Muscle layer of duodenum (tissue), 2 donors: Measurements from ENCODE around the gene CERS2.
"Not testable (repeated sequence)": the region's sequence is repeated elsewhere in the genome, so short reads cannot be mapped to it uniquely, and the experiment has no call there.

Source experiments
- H3K27ac ChIP-seq: one replicate; pipeline ENCODE4 v1.7.0; 2013; ENCODE audit warnings: mild to moderate bottlenecking, low read length
- H3K27me3 ChIP-seq: one replicate; pipeline ENCODE4 v1.7.0; 2013; ENCODE audit warnings: low read depth, mild to moderate bottlenecking, control low read depth, low read length
- H3K36me3 ChIP-seq, 2 donors: one replicate each; pipeline ENCODE4 v1.7.0; 2013; ENCODE audit warnings: low read length in 2 of 2, control low read depth in 1 of 2, mild to moderate bottlenecking in 1 of 2; ENCODE audit not compliant: insufficient read depth in 2 of 2, control insufficient read depth in 1 of 2
- H3K4me1 ChIP-seq, 2 donors: one replicate each; pipeline ENCODE4 v1.7.0; 2013; ENCODE audit warnings: low read length in 2 of 2, mild to moderate bottlenecking in 2 of 2, control low read depth in 1 of 2, moderate library complexity in 1 of 2; ENCODE audit not compliant: insufficient read depth in 2 of 2, control insufficient read depth in 1 of 2
- H3K4me3 ChIP-seq, 2 donors: one replicate each; pipeline ENCODE4 v1.7.0; 2013; ENCODE audit warnings: low read length in 2 of 2, low read depth in 1 of 2, mild to moderate bottlenecking in 1 of 2
- H3K9me3 ChIP-seq, 2 donors: one replicate each; pipeline ENCODE4 v1.7.0; 2013; ENCODE audit warnings: low read length in 2 of 2, control low read depth in 1 of 2, mild to moderate bottlenecking in 1 of 2; ENCODE audit not compliant: control insufficient read depth in 1 of 2
- donor health status: healthy.

The CERS2 gene

DNA sequence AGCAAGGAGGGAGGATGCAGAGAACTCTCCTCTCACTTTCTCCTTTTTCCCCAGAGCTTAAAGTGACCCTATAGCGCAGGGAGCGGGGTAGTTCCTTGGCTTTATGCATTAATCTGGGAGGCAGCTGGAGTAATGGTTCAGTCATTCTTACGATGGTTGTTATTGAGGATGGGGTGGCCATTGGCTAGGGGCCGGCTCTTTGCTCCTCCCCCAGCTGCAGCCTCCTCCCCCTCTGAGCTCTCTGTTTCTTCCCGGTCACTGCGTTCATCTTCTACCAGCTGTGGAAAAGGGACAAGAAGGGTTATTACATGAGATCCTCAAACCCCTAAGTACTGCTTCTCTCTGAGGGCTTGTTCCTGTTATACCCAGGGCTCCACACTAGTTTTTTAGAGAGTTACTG is 8.6 kb downstream of the CERS2 start:
- Histone ChIP-seq H3K4me3 (no peak overlapping the region), H3K9me3 (no peaks in the 10 kb centered on the region), H3K27me3 (no peaks in the 10 kb centered on the region), H3K36me3 (peaks cover 60 to 72% of the 10 kb centered on the region in 2 donors), H3K27ac (no peak overlapping the region), H3K4me1 (peaks cover 8 to 14% of the 10 kb centered on the region in 2 donors)

DNA sequence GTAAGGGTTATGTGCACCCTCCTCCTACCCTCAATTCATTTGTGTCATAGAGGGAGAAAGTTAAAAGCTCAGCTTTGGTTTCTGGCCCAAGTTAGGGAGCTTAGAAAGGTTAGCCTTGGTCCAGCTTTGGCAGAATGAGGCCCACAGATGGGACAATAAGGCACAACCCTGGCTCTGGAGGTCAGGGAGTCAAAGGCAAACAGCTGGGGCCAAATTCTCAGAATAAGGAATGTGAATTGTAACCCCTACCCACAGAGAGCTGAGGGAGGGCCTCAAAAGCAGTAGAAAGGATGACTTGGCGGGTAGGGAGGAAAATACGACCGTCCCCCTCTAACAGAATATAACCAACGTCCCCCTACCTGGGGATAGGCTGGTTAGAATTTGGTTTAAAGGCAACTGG is 9.0 kb downstream of the CERS2 start:
- Histone ChIP-seq H3K9me3 (no peaks in the 10 kb centered on the region), H3K4me1 (peaks cover 4 to 10% of the 10 kb centered on the region in 2 donors), H3K27me3 (no peaks in the 10 kb centered on the region), H3K27ac (no peak overlapping the region), H3K36me3 (peaks cover 64 to 76% of the 10 kb centered on the region in 2 donors), H3K4me3 (no peak overlapping the region)

DNA sequence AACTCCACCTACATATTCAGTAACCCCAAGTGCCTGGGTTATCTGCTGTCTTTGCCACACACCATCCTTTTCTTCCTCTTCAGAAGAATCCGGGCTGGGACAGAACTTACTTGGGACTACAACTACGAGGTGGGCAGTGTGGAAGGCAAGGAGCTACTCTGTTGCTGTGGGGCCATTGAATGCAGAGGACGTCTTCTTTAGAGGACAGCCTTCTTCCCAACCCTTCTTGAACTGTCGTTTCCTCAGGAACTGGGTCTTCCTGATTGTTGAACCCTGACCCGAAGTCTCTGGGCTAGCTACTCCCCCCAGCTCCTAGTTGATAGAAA is 10.5 kb downstream of the CERS2 start:
- peaks cover 72 to 88% of the 10 kb centered on the region in 2 donors for H3K36me3 ChIP-seq
- H3K4me1 ChIP-seq, result no peaks in the 10 kb centered on the region
- no peak overlapping the region for H3K27ac ChIP-seq
- H3K4me3 ChIP-seq, result no peak overlapping the region
- H3K9me3 ChIP-seq, result no peaks in the 10 kb centered on the region
- no peaks in the 10 kb centered on the region for H3K27me3 ChIP-seq

DNA sequence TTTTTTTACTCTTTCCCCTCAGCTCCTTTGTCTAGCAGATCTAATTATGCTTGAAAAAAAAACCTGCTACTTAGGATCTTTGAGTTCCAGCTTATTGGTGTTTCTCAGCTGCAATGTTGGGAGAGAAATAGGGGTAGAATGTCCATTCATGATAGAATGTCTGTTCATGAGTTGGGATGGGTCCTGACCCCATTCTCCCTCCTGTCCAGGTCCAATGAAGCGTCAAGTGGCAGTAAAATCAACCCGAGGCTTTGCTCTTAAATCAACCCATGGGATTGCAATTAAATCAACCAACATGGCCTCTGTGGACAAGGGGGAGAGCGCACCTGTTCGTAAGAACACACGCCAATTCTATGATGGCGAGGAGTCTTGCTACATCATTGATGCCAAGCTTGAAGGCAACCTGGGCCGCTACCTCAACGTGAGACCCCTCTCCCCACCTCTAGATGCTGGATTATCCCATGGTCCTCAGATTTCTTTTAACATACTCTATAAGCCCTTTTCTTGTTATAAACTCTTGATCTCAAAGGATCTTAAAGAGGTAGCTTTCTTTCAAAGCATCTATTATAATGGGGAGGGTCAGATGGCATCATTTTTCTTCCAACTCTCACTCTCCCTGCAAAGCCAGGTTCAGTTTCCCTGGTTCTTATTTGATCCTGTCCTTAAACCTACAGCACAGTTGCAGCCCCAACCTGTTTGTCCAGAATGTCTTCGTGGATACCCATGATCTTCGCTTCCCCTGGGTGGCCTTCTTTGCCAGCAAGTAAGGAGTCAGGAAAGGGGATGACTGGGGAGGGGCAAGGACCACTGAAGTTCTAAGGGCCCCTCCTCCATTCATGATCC is 11.1 kb downstream of the CERS2 start:
- peaks cover 71 to 89% of the 10 kb centered on the region in 2 donors for H3K36me3 ChIP-seq
- no peaks in the 10 kb centered on the region for H3K9me3 ChIP-seq
- H3K27me3 ChIP-seq, result no peaks in the 10 kb centered on the region
- no peaks in the 10 kb centered on the region for H3K4me1 ChIP-seq
- no peak overlapping the region for H3K27ac ChIP-seq
- H3K4me3 ChIP-seq, result no peak overlapping the region

DNA sequence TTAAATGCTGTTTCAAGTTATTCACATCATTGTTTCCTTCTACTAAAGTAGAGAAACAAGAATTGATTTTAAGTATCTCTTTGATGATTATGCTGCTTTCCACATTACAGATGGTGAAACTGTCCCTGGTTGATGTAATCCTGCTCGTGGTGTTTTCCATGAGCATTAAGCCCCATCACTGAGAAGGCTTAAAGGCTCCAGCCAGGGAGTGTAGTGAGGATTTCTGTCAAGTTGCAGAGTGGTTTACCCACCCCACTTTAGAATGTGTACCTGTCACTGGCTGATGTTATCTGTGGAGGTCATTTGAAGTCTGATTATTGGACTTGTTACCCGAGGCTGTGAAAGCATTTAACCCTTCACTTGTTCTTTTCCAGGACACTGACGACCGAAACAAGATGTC is 12.9 kb downstream of the CERS2 start:
- Histone ChIP-seq H3K4me1 (no peaks in the 10 kb centered on the region), H3K4me3 (no peak overlapping the region), H3K27ac (no peak overlapping the region), H3K27me3 (no peaks in the 10 kb centered on the region), H3K36me3 (peaks cover 53 to 77% of the 10 kb centered on the region in 2 donors), H3K9me3 (no peaks in the 10 kb centered on the region)

DNA sequence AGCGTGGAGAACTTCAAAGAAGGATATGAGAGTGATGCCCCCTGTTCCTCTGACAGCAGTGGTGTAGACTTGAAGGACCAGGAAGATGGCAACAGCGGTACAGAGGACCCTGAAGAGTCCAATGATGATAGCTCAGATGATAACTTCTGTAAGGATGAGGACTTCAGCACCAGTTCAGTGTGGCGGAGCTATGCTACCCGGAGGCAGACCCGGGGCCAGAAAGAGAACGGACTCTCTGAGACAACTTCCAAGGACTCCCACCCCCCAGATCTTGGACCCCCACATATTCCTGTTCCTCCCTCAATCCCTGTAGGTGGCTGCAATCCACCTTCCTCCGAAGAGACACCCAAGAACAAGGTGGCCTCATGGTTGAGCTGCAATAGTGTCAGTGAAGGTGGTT is 14.0 kb downstream of the CERS2 start:
- Histone ChIP-seq H3K4me1 (no peaks in the 10 kb centered on the region), H3K4me3 (no peak overlapping the region), H3K36me3 (peaks cover 42 to 69% of the 10 kb centered on the region in 2 donors), H3K27ac (no peak overlapping the region), H3K27me3 (no peaks in the 10 kb centered on the region), H3K9me3 (no peaks in the 10 kb centered on the region)

DNA sequence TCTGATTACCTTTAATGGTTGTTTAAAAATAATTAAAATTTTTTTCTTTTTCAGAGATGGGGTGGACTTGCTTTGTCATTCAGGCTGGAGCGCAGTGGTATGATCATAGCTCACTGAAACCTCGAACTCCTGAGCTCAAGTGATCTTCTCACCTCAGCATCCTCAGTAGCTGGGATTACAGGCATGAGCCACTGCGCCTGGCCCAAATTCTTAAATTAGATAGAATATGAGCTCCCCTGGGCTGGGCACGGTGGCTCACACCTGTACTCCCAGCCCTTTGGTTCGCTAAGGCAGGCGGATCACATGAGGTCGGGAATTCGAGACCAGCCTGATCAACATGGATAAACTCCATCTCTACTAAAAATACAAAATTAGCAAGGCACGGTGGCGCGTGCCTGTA is 17.0 kb downstream of the CERS2 start:
- Histone ChIP-seq H3K4me1 (no peaks in the 10 kb centered on the region), H3K27me3 (no peaks in the 10 kb centered on the region), H3K27ac (no peak overlapping the region), H3K4me3 (no peak overlapping the region), H3K9me3 (no peaks in the 10 kb centered on the region), H3K36me3 (peaks cover 39 to 60% of the 10 kb centered on the region in 2 donors)

DNA sequence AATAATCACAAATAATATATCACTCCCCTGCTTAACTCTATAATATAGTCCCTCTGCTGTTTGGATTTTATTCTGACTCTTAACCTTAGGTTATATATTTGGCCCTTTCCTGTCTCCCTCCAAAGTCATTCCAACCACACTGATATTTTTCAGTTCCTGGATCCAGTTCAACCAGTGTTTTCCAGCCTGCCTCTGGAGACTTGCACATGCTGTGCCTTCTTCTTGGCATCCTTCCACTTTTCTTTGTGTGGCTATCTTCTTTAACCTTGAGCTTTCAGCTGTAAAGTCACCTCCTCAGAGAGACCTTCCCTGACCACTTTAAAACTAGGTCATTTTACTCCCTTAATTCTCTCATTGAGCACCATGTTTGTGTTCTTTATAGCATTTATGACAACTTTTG is 19.4 kb downstream of the CERS2 start:
- no peaks in the 10 kb centered on the region for H3K27me3 ChIP-seq
- H3K27ac ChIP-seq, result no peak overlapping the region
- no peaks in the 10 kb centered on the region for H3K4me1 ChIP-seq
- H3K36me3 ChIP-seq, result peaks cover 35 to 60% of the 10 kb centered on the region in 2 donors
- no peaks in the 10 kb centered on the region for H3K9me3 ChIP-seq
- no peak overlapping the region for H3K4me3 ChIP-seq

DNA sequence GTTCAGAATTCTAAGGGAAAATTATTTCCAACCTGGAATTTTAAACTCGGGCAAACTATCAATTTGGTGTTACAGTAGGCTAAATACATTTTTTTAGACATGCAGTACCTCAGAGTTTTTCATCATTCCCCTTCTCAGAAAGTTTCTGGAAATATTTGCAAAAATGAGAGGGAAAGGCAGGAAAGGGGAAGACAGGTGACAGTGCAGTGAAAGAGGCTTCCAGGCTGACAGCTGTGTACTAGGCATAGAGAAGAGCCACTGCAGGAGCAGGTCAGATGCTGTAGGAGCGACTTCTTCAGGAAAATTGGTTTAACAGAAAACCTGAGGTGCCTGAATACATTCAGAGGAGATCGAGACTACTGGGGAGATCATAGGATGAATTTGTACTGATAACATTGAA is 19.9 kb downstream of the CERS2 start:
- no peak overlapping the region for H3K4me3 ChIP-seq
- no peaks in the 10 kb centered on the region for H3K27me3 ChIP-seq
- H3K27ac ChIP-seq, result no peak overlapping the region
- no peaks in the 10 kb centered on the region for H3K9me3 ChIP-seq
- H3K4me1 ChIP-seq, result no peaks in the 10 kb centered on the region
- peaks cover 40 to 62% of the 10 kb centered on the region in 2 donors for H3K36me3 ChIP-seq

DNA sequence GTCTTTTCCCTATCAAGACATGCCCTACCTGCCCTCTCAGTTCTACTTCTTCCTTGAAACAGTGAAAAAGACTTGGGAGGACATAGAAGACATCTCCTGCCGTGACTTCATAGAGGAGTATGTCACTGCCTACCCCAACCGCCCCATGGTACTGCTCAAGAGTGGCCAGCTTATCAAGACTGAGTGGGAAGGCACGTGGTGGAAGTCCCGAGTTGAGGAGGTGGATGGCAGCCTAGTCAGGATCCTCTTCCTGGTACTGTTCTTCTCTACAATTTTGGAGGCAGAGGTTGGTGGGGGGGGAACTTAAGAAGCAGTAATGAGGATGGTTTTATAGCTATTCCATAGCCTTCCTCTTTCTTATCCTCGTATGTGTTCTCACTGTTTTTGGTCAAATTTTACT is 29.8 kb downstream of the CERS2 start:
- peaks cover 64 to 91% of the 10 kb centered on the region in 2 donors for H3K36me3 ChIP-seq

DNA sequence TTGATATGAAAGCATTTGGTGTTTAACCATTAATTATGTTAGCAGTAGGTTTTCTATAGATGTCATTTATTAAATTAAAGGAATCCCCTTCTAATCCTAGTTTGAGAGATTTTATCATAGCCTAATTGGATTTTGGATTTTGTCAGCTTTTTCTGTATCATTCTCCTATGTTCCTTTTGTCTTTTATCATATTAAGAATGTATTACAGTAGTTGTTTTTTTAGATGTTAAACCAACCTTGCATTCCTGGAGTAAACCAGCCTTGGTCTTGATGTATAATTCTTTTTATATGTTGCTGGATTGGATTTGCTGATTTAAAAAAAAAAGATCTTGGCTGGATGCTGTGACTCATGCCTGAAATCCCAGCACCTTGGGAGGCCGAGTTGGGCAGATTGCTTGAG is 42.9 kb downstream of the CERS2 start:
- H3K9me3 ChIP-seq, result peaks cover 0 to 3% of the 10 kb centered on the region in 2 donors
- no peak overlapping the region for H3K4me3 ChIP-seq
- no peaks in the 10 kb centered on the region for H3K27me3 ChIP-seq
- H3K36me3 ChIP-seq, result peaks cover 28 to 59% of the 10 kb centered on the region in 2 donors
- H3K27ac ChIP-seq, result no peak overlapping the region
- H3K4me1 ChIP-seq, result peaks cover 3 to 10% of the 10 kb centered on the region in 2 donors

More for the DNA sequence above, 29.8 kb downstream of the CERS2 start:
- no peak overlapping the region for H3K4me3 ChIP-seq
- no peaks in the 10 kb centered on the region for H3K9me3 ChIP-seq
- no peak overlapping the region for H3K27ac ChIP-seq
- H3K27me3 ChIP-seq, result no peaks in the 10 kb centered on the region
- H3K4me1 ChIP-seq, result no peaks in the 10 kb centered on the region

DNA sequence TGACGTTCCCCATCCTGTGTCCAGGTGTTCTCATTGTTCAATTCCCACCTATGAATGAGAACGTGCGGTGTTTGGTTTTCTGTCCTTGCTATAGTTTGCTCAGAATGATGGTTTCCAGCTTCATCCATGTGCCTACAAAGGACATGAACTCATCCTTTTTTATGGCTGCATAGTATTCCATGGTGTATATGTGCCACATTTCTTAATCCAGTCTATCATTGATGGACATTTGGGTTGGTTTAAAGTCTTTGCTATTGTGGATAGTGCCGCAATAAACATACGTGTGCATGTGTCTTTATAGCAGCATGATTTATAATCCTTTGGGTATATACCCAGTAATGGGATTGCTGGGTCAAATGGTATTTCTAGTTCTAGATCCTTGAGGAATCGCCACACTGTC is 45.9 kb downstream of the CERS2 start:
- H3K4me3 ChIP-seq, H3K9me3 ChIP-seq, H3K27ac ChIP-seq, H3K27me3 ChIP-seq: not testable (repeated sequence)
- Histone ChIP-seq H3K4me1 (peaks cover 5 to 11% of the 10 kb centered on the region in 2 donors), H3K36me3 (peaks cover 24 to 47% of the 10 kb centered on the region in 2 donors)
